DND-41 (cell line): ENCODE data around the gene CRBN.

ENCODE experiments used
- CTCF ChIP-seq: IDR thresholded peaks from 2 replicates; pipeline ENCODE4 v1.5.1; 2012; ENCODE audit warnings: borderline replicate concordance, low read length, moderate library complexity, mild to moderate bottlenecking; ENCODE audit not compliant: poor library complexity, severe bottlenecking; ENCODE audit errors: extremely low read depth
- EZH2 ChIP-seq: IDR thresholded peaks from 3 replicates; pipeline ENCODE4 v1.6.1; 2012; ENCODE audit warnings: borderline replicate concordance, low read depth, mild to moderate bottlenecking, moderate library complexity, low read length, inconsistent platforms; ENCODE audit not compliant: severe bottlenecking

- TF ChIP-seq CTCF (no peak), EZH2 (no peak)
Observed at GRCh38 chr3:3227640-3228039, 48.1 kb upstream of the CRBN start.
